BLaER1 (cell line): ENCODE data around the gene PDE9A.
"Not testable (repeated sequence)": the region's sequence is repeated elsewhere in the genome, so short reads cannot be mapped to it uniquely, and the experiment has no call there.

Experiments
- H3K27ac ChIP-seq: shearing (Covaris generic); formaldehyde crosslinking; 2 replicates; pipeline ENCODE4 v1.8.1; 2022
- H3K27me3 ChIP-seq: shearing (Covaris generic); formaldehyde crosslinking; 2 replicates; pipeline ENCODE4 v1.8.1; 2022
- H3K36me3 ChIP-seq: shearing (Covaris generic); formaldehyde crosslinking; 2 replicates; pipeline ENCODE4 v1.8.1; 2022
- H3K4me1 ChIP-seq: shearing (Covaris generic); formaldehyde crosslinking; 2 replicates; pipeline ENCODE4 v1.8.1; 2022
- H3K4me2 ChIP-seq: shearing (Covaris generic); formaldehyde crosslinking; 2 replicates; pipeline ENCODE4 v1.8.1; 2022
- H3K4me3 ChIP-seq: shearing (Covaris generic); formaldehyde crosslinking; 2 replicates; pipeline ENCODE4 v1.8.1; 2022
- H3K9ac ChIP-seq: shearing (Covaris generic); formaldehyde crosslinking; 2 replicates; pipeline ENCODE4 v1.8.1; 2022
- H3K9me3 ChIP-seq: shearing (Covaris generic); formaldehyde crosslinking; 2 replicates; pipeline ENCODE4 v1.8.1; 2022
- H4K20me1 ChIP-seq: shearing (Covaris generic); formaldehyde crosslinking; 2 replicates; pipeline ENCODE4 v1.8.1; 2022
- Cebpa-rat ChIP-seq: shearing (Covaris generic); IDR thresholded peaks from 2 replicates; pipeline ENCODE4 v1.8.1; 2022

Gene PDE9A

DNA sequence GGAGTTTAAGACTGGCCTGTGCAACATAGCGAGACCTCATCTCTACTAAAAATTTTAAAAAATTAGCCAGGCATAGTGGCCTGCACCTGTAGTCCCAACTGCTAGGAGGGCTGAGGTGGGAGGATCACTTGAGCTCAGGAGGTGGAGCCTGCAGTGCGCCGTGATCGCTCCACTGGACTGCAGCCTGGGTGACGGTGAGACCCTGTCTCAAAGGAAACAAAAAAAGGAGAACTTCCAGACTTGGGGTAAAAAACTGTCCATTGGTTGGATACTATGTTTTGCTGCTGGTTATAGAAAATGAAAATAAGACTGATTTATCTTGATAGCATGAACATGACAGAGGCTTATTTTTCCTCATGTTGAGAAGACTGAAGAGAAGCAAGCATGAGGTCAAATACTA is 146.5 kb downstream of the PDE9A start:
- Histone ChIP-seq H3K9ac (no peak overlapping the region), H3K9me3 (no peaks in the 10 kb centered on the region), H3K36me3 (no peaks in the 10 kb centered on the region), H3K27ac (no peak overlapping the region), H4K20me1 (no peaks in the 10 kb centered on the region), H3K4me3 (no peak overlapping the region), H3K4me2 (peak overlapping the region; percentile 66), H3K27me3 (no peaks in the 10 kb centered on the region), H3K4me1 (peaks cover 15% of the 10 kb centered on the region)
- no peak for TF ChIP-seq Cebpa-rat

DNA sequence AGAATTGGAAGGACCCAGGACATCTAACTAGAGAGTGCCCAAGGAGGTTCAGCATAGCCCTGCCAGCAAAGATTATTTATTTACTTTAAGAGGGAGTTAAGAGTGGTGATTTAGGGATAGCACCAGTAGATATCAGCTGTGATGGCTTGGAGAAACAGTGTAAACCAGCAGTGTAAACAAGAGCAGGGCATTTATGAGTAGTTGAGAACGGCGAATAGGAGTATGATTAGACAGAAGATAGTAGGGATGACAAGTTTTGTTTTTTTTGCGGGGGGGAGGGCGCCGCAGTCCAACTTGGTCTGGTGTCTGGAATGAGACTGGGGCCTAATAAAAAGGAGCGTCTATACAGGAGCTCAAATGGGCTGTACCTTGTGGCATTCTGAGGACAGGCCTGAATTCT is 148.2 kb downstream of the PDE9A start:
- H3K4me3 ChIP-seq, H4K20me1 ChIP-seq, H3K4me2 ChIP-seq, H3K27ac ChIP-seq, H3K9ac ChIP-seq, H3K27me3 ChIP-seq, H3K36me3 ChIP-seq, H3K9me3 ChIP-seq: not testable (repeated sequence)
- peaks cover 15% of the 10 kb centered on the region for H3K4me1 ChIP-seq

DNA sequence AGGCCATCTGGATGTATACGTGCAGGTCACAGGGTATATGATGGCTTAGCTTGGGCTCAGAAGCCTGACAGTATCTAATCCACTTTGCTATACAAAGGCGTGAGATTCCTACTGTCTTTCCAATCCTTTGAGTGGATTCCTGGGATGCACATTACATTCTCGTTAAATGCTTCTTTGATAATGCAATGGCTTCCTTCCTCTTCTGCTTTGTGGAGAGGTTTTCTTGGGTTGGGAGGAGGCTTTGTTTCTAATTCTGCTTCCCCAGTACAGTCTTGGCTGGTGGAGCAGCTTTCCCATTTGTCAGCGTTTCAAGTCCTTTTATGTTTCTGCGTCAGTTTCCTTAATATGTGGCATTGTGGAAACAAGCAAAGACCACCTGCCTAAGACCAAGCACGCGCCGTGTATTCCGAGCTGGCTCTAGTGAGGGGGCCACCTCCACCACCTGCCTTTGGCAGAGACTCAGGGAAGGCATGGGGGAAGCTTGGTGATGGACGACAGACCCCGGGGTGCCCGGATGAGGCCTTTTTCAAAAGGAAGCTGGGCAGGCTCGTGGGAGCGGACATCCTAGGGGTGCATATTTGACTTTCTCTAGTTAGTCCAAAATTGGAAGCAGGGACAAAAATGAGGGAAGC is 153.2 kb downstream of the PDE9A start:
- no peak overlapping the region for H3K9ac ChIP-seq
- no peaks in the 10 kb centered on the region for H3K4me1 ChIP-seq
- no peak for TF ChIP-seq Cebpa-rat
- no peak overlapping the region for H3K4me3 ChIP-seq
- no peaks in the 10 kb centered on the region for H3K9me3 ChIP-seq
- no peaks in the 10 kb centered on the region for H3K27me3 ChIP-seq
- no peaks in the 10 kb centered on the region for H3K36me3 ChIP-seq
- H3K27ac ChIP-seq = no peak overlapping the region
- no peaks in the 10 kb centered on the region for H4K20me1 ChIP-seq
- H3K4me2 ChIP-seq = no peak overlapping the region

DNA sequence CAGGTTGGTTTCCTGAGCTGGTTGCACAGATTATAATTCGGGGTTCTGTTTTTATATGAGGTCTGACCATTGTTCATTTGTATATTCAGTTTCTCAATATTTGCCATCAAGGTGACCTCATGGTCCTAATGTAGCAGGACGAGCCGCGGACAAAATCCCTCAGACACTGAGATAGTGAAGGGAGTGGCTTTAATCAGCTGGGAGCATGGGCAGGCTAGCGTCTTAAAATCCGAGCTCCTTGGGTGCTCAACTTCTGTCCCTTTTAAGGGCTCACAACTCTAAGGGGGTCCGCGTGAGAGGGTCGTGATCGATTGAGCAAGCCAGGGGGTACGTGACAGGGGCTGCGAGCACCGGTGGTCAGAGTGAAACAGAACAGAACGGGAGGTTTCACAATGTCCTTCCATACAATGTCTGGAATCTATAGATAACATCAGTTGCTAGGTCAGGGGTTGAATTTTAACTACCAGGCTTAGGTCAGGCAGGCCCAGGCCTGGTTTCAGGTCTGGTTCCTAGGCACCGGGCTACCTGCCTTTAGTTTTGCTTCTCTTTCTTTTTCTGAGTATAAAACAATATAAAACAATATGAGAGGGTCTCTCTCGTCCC is 154.0 kb downstream of the PDE9A start:
- not testable (repeated sequence) for H3K27ac ChIP-seq

DNA sequence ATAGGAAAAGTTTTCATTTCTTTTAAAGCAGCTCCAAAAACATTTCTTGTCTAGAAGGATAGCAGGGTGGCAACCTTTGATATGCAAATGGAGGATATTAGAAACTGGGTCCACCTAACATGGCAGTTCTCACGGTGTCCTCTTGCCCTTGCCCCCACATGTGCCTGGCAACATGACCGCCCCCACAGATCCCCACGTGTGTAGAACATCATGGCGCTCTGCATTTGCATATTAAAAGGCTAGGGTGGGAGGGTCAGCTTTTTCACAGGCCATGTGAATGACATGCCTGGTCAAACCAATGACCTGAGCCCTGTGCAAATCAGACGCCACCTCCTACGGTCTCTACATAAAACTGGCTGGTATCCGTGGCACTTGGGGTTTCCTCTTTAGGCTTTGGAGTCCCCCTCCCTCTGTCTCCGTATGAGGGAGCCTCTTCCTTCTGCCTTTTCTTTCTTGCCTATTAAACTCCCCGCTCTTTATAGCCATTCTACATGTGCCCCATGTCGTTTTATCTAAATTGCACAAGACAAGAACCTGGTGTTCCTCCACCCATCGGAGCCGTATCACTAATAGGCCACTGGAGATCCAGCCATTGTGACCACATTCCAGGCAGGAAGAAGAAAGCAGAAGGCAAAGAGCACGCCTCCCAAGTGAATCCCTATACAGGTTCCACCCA is 154.7 kb downstream of the PDE9A start:
- H3K4me2 ChIP-seq = no peak overlapping the region
- H3K9me3 ChIP-seq = 0 out of 2 replicates have a peak, but pooled peaks cover 5% of the 10 kb centered on the region
- no peaks in the 10 kb centered on the region for H3K27me3 ChIP-seq
- H3K36me3 ChIP-seq = no peaks in the 10 kb centered on the region
- no peaks in the 10 kb centered on the region for H3K4me1 ChIP-seq
- no peak overlapping the region for H3K27ac ChIP-seq
- H3K9ac ChIP-seq = no peak overlapping the region
- H3K4me3 ChIP-seq = no peak overlapping the region
- no peaks in the 10 kb centered on the region for H4K20me1 ChIP-seq
- no peak for TF ChIP-seq Cebpa-rat

More for the DNA sequence above, 154.0 kb downstream of the PDE9A start:
- H3K27me3 ChIP-seq, H3K4me3 ChIP-seq, H3K9ac ChIP-seq, H3K9me3 ChIP-seq, H4K20me1 ChIP-seq, H3K4me1 ChIP-seq, H3K36me3 ChIP-seq, H3K4me2 ChIP-seq: not testable (repeated sequence)

DNA sequence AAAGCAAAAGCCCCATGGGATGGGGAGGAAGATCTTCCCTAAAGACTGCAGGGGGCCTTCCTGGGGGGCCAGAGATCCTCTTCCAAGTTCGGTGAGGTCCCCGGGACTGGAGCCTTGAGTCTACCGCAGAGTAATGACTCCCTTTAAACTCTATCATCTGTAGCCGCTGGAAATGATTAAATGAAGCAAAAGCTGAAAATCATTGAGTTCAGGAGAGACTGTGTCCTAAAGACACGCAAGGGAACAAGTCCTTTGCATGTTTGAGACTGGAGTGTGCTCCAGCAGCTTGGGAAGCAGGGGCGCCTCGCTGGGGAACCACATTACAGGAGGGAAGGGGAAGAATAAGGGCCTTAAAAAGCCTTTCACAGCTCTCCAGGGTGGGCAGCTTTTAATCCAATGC is 155.8 kb downstream of the PDE9A start:
- no peak for TF ChIP-seq Cebpa-rat
- no peak overlapping the region for H3K4me2 ChIP-seq

DNA sequence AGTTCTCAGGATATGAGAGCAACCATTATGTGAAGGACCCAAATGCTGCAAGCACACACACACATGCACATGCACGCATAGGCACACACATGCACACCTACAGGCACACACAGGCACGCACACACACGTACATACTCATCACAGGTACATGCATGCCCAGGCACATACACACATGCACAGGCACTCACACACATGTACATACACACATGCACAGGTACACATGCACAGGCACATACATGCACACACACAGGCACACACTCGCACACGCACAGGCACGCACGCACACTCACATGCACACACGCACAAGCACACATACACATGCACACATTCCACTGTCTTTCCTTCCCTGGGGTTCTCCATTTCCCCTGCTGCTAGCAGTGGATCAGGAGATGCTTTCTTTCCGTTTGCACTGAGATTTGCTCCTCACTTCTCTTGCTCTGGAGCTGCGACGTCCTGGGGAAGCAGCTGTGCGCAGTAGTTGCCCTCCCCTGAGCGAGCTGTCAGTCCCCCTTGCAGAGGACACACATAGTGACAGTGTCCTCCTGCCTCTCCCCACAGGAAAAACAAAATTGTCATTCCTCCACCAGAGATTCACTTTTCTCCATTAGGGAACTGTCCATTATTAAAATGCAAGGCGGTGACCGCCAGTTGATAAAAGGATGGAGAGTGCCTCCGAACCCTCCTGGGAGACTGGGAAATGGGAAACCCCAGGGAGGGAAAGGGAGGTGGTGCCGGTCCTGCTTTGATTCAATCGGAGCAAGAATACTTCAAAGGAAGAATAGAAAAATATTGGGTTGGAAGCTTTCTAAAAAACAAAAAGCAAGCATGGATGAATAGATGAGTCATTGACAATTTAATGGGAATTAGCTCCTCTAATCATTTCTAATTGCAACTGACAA is 156.4 kb downstream of the PDE9A start:
- Histone ChIP-seq H3K4me2 (no peak overlapping the region), H3K9me3 (peaks cover 22% of the 10 kb centered on the region), H3K27me3 (no peaks in the 10 kb centered on the region), H3K27ac (no peak overlapping the region), H3K4me3 (no peak overlapping the region), H3K4me1 (no peaks in the 10 kb centered on the region), H4K20me1 (no peaks in the 10 kb centered on the region), H3K9ac (no peak overlapping the region), H3K36me3 (no peaks in the 10 kb centered on the region)
- TF ChIP-seq Cebpa-rat = no peak

More for the DNA sequence above, 155.8 kb downstream of the PDE9A start:
- no peaks in the 10 kb centered on the region for H4K20me1 ChIP-seq
- H3K27ac ChIP-seq = no peak overlapping the region
- peaks cover 15% of the 10 kb centered on the region for H3K9me3 ChIP-seq
- H3K27me3 ChIP-seq = no peaks in the 10 kb centered on the region
- H3K4me3 ChIP-seq = no peak overlapping the region
- H3K36me3 ChIP-seq = no peaks in the 10 kb centered on the region
- H3K9ac ChIP-seq = no peak overlapping the region
- no peaks in the 10 kb centered on the region for H3K4me1 ChIP-seq

DNA sequence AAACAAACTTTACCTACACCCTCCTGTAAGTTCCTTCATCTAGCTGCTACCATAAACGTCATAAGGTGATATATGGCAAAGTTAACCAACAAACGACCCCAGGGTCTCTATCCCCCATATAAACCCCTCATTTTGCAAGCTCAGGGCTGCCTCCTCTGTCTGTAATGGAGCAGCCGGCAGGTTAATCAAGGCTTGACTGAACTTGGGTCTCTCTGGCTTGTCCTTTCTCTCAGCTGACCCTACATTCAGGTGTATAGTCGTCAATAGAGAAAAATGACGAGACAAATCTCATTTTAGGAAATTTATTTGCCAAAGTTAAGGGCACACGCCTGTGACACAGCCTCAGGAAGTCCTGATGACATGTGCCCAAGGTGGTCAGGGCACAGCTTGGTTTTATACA is 158.5 kb downstream of the PDE9A start:
- H4K20me1 ChIP-seq = no peaks in the 10 kb centered on the region
- TF ChIP-seq Cebpa-rat = no peak
- no peak overlapping the region for H3K9ac ChIP-seq
- H3K27ac ChIP-seq = no peak overlapping the region
- H3K27me3 ChIP-seq = no peaks in the 10 kb centered on the region
- H3K9me3 ChIP-seq = peaks cover 42% of the 10 kb centered on the region
- no peaks in the 10 kb centered on the region for H3K36me3 ChIP-seq
- no peak overlapping the region for H3K4me2 ChIP-seq
- no peak overlapping the region for H3K4me3 ChIP-seq
- H3K4me1 ChIP-seq = no peaks in the 10 kb centered on the region

DNA sequence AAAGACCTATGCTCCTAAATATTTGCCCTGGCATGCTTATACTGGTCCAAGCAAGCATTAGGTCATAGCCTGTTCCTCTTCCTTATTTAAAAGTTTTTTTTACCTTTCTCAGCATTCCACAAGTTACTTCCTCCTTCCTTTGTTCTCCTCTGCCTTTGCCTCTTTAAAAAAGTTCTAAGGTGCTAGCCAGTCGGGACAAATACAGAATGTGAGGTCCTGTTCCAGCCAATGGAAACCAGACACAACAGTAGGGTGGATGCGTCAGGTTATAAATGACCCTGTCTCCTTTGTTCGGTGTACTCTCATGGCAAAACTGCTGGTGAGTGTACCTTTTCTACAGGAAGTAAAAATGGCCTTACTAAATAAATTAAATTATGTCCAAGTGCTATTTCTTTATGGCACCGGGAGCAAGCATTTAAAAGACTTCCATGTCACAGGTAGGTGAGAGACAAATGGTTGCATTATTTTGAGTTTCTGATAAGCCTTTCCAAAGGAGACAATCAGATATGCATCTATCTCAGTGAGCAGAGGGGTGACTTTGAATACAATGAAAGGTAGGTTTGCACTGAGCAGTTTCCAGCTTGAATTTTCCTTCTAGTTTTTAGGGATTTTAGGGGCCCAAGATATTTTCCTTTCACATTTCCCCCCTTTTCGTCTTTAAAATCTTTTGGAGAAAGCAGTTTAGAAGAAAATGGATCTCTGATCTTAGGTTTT is 159.3 kb downstream of the PDE9A start:
- not testable (repeated sequence) for H3K27ac ChIP-seq, H3K4me1 ChIP-seq, H3K4me2 ChIP-seq, H3K9ac ChIP-seq, H3K36me3 ChIP-seq, H3K4me3 ChIP-seq, H4K20me1 ChIP-seq, H3K27me3 ChIP-seq
- peaks cover 49% of the 10 kb centered on the region for H3K9me3 ChIP-seq
